ENCODE data around the gene SDK2. TPM values are rescaled to one million over a fixed set of nuclear protein-coding genes. Genes with fewer than 3 reads are reported as not detected.

Gene SDK2
- total and polyA plus RNA-seq, 2 experiments from 2014 or later = 0.59 to 1.2 TPM

- Histone ChIP-seq H4K20me1 (ENCODE audit: insufficient read depth, poor library complexity, severe bottlenecking) (no peaks in the 10 kb centered on the region), H2AFZ (no peak overlapping the region), H3K27me3 (no peaks in the 10 kb centered on the region), H3K79me2 (no peaks in the 10 kb centered on the region), H3K9me2 (replicated peaks; ENCODE audit: insufficient read depth) (no peaks in the 10 kb centered on the region), H3K9me3 (ENCODE audit: low read depth) (no peaks in the 10 kb centered on the region), H3K36me3 (replicated peaks; ENCODE audit: insufficient read depth, low read depth) (no peaks in the 10 kb centered on the region), H3K4me1 (ENCODE audit: insufficient read depth) (no peaks in the 10 kb centered on the region), H3K4me2 (no peak overlapping the region), H3K4me3 (no peak overlapping the region), H3K27ac (no peak overlapping the region)
- TF ChIP-seq EZH2 (IDR thresholded peaks at IDR 0.05; ENCODE audit: borderline replicate concordance) (no peak), EZH2phosphoT487 (IDR thresholded peaks at IDR 0.05; ENCODE audit: low read depth, severe bottlenecking, unreplicated experiment) (no peak), CTCF (IDR thresholded peaks at IDR 0.05; ENCODE audit: poor library complexity) (no peak)
- 76% methylated on average over 9 of the region's 9 CpGs for WGBS (ENCODE audit: low lambda C conversion rate, missing lambda C conversion rate)
- DNase-seq (ENCODE audit: low spot score) = no peak
Measured at GRCh38 chr17:73420897-73421296, 223.3 kb downstream of the SDK2 start.

GRCh38 chr17:73419881-73420280 lies 224.4 kb downstream of the SDK2 start:
- Histone ChIP-seq H3K36me3 (replicated peaks; ENCODE audit: insufficient read depth, low read depth) (no peaks in the 10 kb centered on the region), H2AFZ (no peak overlapping the region), H3K9me2 (replicated peaks; ENCODE audit: insufficient read depth) (no peaks in the 10 kb centered on the region), H3K4me3 (no peak overlapping the region), H3K9me3 (ENCODE audit: low read depth) (no peaks in the 10 kb centered on the region), H4K20me1 (ENCODE audit: insufficient read depth, poor library complexity, severe bottlenecking) (no peaks in the 10 kb centered on the region), H3K79me2 (no peaks in the 10 kb centered on the region), H3K4me1 (ENCODE audit: insufficient read depth) (no peaks in the 10 kb centered on the region), H3K27me3 (no peaks in the 10 kb centered on the region), H3K27ac (no peak overlapping the region), H3K4me2 (no peak overlapping the region)
- TF ChIP-seq CTCF (IDR thresholded peaks at IDR 0.05; ENCODE audit: poor library complexity) = no peak
- TF ChIP-seq EZH2phosphoT487 (IDR thresholded peaks at IDR 0.05; ENCODE audit: low read depth, severe bottlenecking, unreplicated experiment) = no peak
- no peak for TF ChIP-seq EZH2 (IDR thresholded peaks at IDR 0.05; ENCODE audit: borderline replicate concordance)
- 75% methylated on average over 9 of the region's 9 CpGs for WGBS (ENCODE audit: low lambda C conversion rate, missing lambda C conversion rate)
- DNase-seq (ENCODE audit: low spot score) = no peak

- H3K27me3 ChIP-seq = no peaks in the 10 kb centered on the region
- H4K20me1 ChIP-seq (ENCODE audit: insufficient read depth, poor library complexity, severe bottlenecking) = no peaks in the 10 kb centered on the region
- H3K27ac ChIP-seq = no peak overlapping the region
- no peaks in the 10 kb centered on the region for H3K9me3 ChIP-seq (ENCODE audit: low read depth)
- no peaks in the 10 kb centered on the region for H3K36me3 ChIP-seq (replicated peaks; ENCODE audit: insufficient read depth, low read depth)
- no peak for TF ChIP-seq EZH2 (IDR thresholded peaks at IDR 0.05; ENCODE audit: borderline replicate concordance)
- TF ChIP-seq EZH2phosphoT487 (IDR thresholded peaks at IDR 0.05; ENCODE audit: low read depth, severe bottlenecking, unreplicated experiment) = no peak
- no peak for TF ChIP-seq CTCF (IDR thresholded peaks at IDR 0.05; ENCODE audit: poor library complexity)
- H3K4me1 ChIP-seq (ENCODE audit: insufficient read depth) = no peaks in the 10 kb centered on the region
- no peak for DNase-seq (ENCODE audit: low spot score)
- no peaks in the 10 kb centered on the region for H3K79me2 ChIP-seq
- no peak overlapping the region for H3K4me3 ChIP-seq
- no peak overlapping the region for H2AFZ ChIP-seq
- H3K4me2 ChIP-seq = no peak overlapping the region
- 90% methylated on average over 10 of the region's 10 CpGs for WGBS (ENCODE audit: low lambda C conversion rate, missing lambda C conversion rate)
- H3K9me2 ChIP-seq (replicated peaks; ENCODE audit: insufficient read depth) = no peaks in the 10 kb centered on the region
Measured at GRCh38 chr17:73419051-73419450, 225.2 kb downstream of the SDK2 start.

- Histone ChIP-seq H3K9me3 (ENCODE audit: low read depth) (no peaks in the 10 kb centered on the region), H3K79me2 (no peaks in the 10 kb centered on the region), H3K27me3 (no peaks in the 10 kb centered on the region), H3K36me3 (replicated peaks; ENCODE audit: insufficient read depth, low read depth) (no peaks in the 10 kb centered on the region), H3K4me1 (ENCODE audit: insufficient read depth) (no peaks in the 10 kb centered on the region), H3K9me2 (replicated peaks; ENCODE audit: insufficient read depth) (no peaks in the 10 kb centered on the region), H4K20me1 (ENCODE audit: insufficient read depth, poor library complexity, severe bottlenecking) (no peaks in the 10 kb centered on the region), H3K27ac (no peak overlapping the region), H2AFZ (no peak overlapping the region), H3K4me2 (no peak overlapping the region), H3K4me3 (no peak overlapping the region)
- no peak for DNase-seq (ENCODE audit: low spot score)
- TF ChIP-seq CTCF (IDR thresholded peaks at IDR 0.05; ENCODE audit: poor library complexity) (no peak), EZH2 (IDR thresholded peaks at IDR 0.05; ENCODE audit: borderline replicate concordance) (no peak), EZH2phosphoT487 (IDR thresholded peaks at IDR 0.05; ENCODE audit: low read depth, severe bottlenecking, unreplicated experiment) (no peak)
- WGBS (ENCODE audit: low lambda C conversion rate, missing lambda C conversion rate) = 95% methylated on average over 15 of the region's 15 CpGs
Measured at GRCh38 chr17:73415782-73416181, 228.5 kb downstream of the SDK2 start.

Data from hepatocyte (in vitro differentiated cells).